HepG2 (cell line): ENCODE results near the gene AP3D1. TPM values are rescaled to one million over a fixed set of nuclear protein-coding genes. Genes with fewer than 3 reads are reported as not detected.
A peak's percentile ranks its signal among the peaks of the same experiment; 100 is the strongest.

Experiments used
- HDAC2 ChIP-seq: sonication (generic); formaldehyde crosslinking; IDR thresholded peaks from 2 replicates; pipeline ENCODE4 v1.4.0; 2020; ENCODE audit warnings: missing genetic modification reagents
- HOXA9 ChIP-seq: sonication (generic); formaldehyde crosslinking; IDR thresholded peaks from 2 replicates; pipeline ENCODE4 v1.8.1; 2022; ENCODE audit warnings: missing genetic modification reagents, mild to moderate bottlenecking, moderate library complexity, borderline replicate concordance
- KDM6A ChIP-seq: IDR thresholded peaks from 2 replicates; pipeline ENCODE4 v1.6.1; 2016; ENCODE audit warnings: low read depth
- NFIC ChIP-seq: IDR thresholded peaks from 2 replicates; pipeline ENCODE4 v1.6.1; 2012; ENCODE audit warnings: mild to moderate bottlenecking, low read length, inconsistent platforms
- PHF21A ChIP-seq: sonication (generic); formaldehyde crosslinking; IDR thresholded peaks from 2 replicates; pipeline ENCODE4 v1.5.0; 2020; ENCODE audit warnings: mild to moderate bottlenecking, missing genetic modification reagents
- RXRA ChIP-seq: sonication (generic); formaldehyde crosslinking; IDR thresholded peaks from 2 replicates; pipeline ENCODE4 v1.5.1; 2020; ENCODE audit warnings: missing genetic modification reagents
- ZNF101 ChIP-seq: sonication (generic); formaldehyde crosslinking; IDR thresholded peaks from 2 replicates; pipeline ENCODE4 v1.4.0; 2020; ENCODE audit warnings: mild to moderate bottlenecking, low read depth, missing genetic modification reagents, borderline replicate concordance
- ZNF292 ChIP-seq: sonication (generic); formaldehyde crosslinking; IDR thresholded peaks from 2 replicates; pipeline ENCODE4 v1.8.1; 2022; ENCODE audit warnings: mild to moderate bottlenecking, low read depth, missing genetic modification reagents, borderline replicate concordance
- ZNF354B ChIP-seq: sonication (generic); formaldehyde crosslinking; IDR thresholded peaks from 2 replicates; pipeline ENCODE4 v1.8.0; 2022; ENCODE audit warnings: mild to moderate bottlenecking, missing genetic modification reagents
- ZNF747 ChIP-seq: sonication (generic); formaldehyde crosslinking; IDR thresholded peaks from 2 replicates; pipeline ENCODE4 v1.8.1; 2023; ENCODE audit warnings: missing genetic modification reagents, mild to moderate bottlenecking, borderline replicate concordance
- polyA plus RNA-seq, 8 experiments: library from polyadenylated mRNA; depleted of rRNA in 3 of 8; stranded (reverse) in 7 of 8; unstranded in 1 of 8; fragments of >200 nt; fragmentation: Illumina TruSeq in 4 of 8; extraction: Trizol in 4 of 8; gene quantifications; 2 replicates each; pipeline versions ENCODE4 v1.2.1 to v1.2.3, GENCODE V29; 2011 to 2016; ENCODE audit warnings: low read depth in 4 of 8, missing spikeins in 1 of 8, mixed read lengths in 1 of 8; ENCODE audit not compliant: insufficient read depth in 1 of 8
- total RNA-seq, 5 experiments: library from RNA; depleted of rRNA; stranded (reverse); fragments of >200 nt; fragmentation: Illumina TruSeq; extraction: Trizol; gene quantifications; 2 replicates each; pipeline ENCODE4 v1.2.3, GENCODE V29; 2016; ENCODE audit warnings: low read depth in 1 of 5
- TF ChIP-seq, protein P1 (sequence below): sonication (generic); formaldehyde crosslinking; IDR thresholded peaks from 2 replicates; pipeline ENCODE4 v1.8.0; 2022; ENCODE audit warnings: mild to moderate bottlenecking, missing genetic modification reagents, borderline replicate concordance
- TF ChIP-seq, protein P2 (sequence below): sonication (generic); formaldehyde crosslinking; IDR thresholded peaks from 2 replicates; pipeline ENCODE4 v1.5.0; 2020; ENCODE audit warnings: missing genetic modification reagents
- TF ChIP-seq, protein P3 (sequence below): sonication (generic); formaldehyde crosslinking; IDR thresholded peaks from 2 replicates; pipeline ENCODE4 v1.5.1; 2020; ENCODE audit warnings: mild to moderate bottlenecking, missing genetic modification reagents, moderate library complexity
- TF ChIP-seq, protein P4 (sequence below): sonication (generic); formaldehyde crosslinking; IDR thresholded peaks from 2 replicates; pipeline ENCODE4 v1.5.1; 2020; ENCODE audit warnings: missing genetic modification reagents, mild to moderate bottlenecking, borderline replicate concordance

AP3D1 gene
- total and polyA plus RNA-seq, 2 of the 13 experiments (the other 11 are each of a cell fraction or from before 2014, with no cell fraction given): 68.0 to 82.6 TPM

DNA sequence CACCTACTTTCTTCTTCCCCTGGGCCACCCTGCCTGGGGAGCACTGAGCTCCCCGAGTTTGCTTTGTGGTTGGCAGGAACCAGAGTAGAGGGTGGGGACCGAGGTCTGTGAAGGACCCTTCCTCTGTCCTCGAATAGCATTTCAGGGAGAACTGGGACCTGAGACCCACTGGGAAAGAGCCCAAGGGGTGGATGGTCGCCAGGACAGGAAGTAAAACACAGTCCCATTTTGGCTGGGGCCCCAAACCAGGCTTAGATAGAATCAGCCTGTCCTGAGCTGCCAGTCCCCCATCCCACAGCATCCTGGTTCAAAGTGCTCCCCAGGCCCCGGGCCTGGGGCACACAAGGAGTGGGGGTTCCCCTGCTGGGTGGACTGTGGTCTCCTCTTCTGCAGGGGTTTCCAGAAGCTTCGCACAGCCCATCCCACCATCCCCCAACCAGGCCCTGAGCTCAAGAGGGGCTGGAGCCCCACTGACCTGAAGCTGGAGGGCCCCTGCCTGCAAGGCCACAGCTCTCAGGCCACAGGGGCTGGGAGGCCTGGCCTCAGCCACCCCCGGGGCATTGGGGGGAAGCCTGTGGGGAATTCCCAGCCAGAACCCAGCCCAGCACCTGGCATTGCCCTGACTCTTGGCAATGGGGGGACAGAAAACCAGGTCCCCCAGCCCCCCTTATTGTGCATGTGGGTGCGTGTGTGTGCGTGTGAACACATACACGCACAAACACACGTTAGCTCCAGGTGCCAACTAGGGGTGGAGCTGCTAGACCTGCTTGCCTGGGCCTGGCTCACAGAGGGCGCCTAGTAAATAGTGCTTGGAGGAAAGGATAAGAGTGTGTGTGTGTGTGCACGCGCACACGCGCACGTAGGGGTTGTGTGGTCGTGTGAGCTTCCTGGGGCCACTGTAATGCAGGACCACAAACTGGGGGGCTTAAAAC is 99.3 kb downstream of the AP3D1 start (continued):
- TF ChIP-seq KDM6A (CRISPR knock-in tag) (no peak), HDAC2 (CRISPR knock-in tag) (peak; percentile 6; the same call in 1 of the 2 replicates), ZNF292 (CRISPR knock-in tag) (peak; percentile 31; the same call in 1 of the 2 replicates), RXRA (peak; percentile 4; the same call in 1 of the 2 replicates), HOXA9 (CRISPR knock-in tag) (no peak), ZNF354B (CRISPR knock-in tag) (0 out of 2 replicates have a peak, but pooled peaks have one; percentile 11), ZNF101 (CRISPR knock-in tag) (no peak), NFIC (no peak), PHF21A (CRISPR knock-in tag) (peak; percentile 28; the same call in 1 of the 2 replicates), ZNF747 (CRISPR knock-in tag) (no peak)
- TF ChIP-seq, protein P1, sequence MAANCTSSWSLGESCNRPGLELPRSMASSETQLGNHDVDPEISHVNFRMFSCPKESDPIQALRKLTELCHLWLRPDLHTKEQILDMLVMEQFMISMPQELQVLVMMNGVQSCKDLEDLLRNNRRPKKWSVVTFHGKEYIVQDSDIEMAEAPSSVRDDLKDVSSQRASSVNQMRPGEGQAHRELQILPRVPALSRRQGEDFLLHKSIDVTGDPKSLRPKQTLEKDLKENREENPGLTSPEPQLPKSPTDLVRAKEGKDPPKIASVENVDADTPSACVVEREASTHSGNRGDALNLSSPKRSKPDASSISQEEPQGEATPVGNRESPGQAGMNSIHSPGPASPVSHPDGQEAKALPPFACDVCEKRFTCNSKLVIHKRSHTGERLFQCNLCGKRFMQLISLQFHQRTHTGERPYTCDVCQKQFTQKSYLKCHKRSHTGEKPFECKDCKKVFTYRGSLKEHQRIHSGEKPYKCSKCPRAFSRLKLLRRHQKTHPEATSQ: no peak
- TF ChIP-seq, protein P2, sequence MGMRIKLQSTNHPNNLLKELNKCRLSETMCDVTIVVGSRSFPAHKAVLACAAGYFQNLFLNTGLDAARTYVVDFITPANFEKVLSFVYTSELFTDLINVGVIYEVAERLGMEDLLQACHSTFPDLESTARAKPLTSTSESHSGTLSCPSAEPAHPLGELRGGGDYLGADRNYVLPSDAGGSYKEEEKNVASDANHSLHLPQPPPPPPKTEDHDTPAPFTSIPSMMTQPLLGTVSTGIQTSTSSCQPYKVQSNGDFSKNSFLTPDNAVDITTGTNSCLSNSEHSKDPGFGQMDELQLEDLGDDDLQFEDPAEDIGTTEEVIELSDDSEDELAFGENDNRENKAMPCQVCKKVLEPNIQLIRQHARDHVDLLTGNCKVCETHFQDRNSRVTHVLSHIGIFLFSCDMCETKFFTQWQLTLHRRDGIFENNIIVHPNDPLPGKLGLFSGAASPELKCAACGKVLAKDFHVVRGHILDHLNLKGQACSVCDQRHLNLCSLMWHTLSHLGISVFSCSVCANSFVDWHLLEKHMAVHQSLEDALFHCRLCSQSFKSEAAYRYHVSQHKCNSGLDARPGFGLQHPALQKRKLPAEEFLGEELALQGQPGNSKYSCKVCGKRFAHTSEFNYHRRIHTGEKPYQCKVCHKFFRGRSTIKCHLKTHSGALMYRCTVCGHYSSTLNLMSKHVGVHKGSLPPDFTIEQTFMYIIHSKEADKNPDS (CRISPR knock-in tag): no peak
- TF ChIP-seq, protein P3, sequence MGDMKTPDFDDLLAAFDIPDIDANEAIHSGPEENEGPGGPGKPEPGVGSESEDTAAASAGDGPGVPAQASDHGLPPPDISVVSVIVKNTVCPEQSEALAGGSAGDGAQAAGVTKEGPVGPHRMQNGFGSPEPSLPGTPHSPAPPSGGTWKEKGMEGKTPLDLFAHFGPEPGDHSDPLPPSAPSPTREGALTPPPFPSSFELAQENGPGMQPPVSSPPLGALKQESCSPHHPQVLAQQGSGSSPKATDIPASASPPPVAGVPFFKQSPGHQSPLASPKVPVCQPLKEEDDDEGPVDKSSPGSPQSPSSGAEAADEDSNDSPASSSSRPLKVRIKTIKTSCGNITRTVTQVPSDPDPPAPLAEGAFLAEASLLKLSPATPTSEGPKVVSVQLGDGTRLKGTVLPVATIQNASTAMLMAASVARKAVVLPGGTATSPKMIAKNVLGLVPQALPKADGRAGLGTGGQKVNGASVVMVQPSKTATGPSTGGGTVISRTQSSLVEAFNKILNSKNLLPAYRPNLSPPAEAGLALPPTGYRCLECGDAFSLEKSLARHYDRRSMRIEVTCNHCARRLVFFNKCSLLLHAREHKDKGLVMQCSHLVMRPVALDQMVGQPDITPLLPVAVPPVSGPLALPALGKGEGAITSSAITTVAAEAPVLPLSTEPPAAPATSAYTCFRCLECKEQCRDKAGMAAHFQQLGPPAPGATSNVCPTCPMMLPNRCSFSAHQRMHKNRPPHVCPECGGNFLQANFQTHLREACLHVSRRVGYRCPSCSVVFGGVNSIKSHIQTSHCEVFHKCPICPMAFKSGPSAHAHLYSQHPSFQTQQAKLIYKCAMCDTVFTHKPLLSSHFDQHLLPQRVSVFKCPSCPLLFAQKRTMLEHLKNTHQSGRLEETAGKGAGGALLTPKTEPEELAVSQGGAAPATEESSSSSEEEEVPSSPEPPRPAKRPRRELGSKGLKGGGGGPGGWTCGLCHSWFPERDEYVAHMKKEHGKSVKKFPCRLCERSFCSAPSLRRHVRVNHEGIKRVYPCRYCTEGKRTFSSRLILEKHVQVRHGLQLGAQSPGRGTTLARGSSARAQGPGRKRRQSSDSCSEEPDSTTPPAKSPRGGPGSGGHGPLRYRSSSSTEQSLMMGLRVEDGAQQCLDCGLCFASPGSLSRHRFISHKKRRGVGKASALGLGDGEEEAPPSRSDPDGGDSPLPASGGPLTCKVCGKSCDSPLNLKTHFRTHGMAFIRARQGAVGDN (CRISPR knock-in tag): peak; percentile 80
- TF ChIP-seq, protein P4, sequence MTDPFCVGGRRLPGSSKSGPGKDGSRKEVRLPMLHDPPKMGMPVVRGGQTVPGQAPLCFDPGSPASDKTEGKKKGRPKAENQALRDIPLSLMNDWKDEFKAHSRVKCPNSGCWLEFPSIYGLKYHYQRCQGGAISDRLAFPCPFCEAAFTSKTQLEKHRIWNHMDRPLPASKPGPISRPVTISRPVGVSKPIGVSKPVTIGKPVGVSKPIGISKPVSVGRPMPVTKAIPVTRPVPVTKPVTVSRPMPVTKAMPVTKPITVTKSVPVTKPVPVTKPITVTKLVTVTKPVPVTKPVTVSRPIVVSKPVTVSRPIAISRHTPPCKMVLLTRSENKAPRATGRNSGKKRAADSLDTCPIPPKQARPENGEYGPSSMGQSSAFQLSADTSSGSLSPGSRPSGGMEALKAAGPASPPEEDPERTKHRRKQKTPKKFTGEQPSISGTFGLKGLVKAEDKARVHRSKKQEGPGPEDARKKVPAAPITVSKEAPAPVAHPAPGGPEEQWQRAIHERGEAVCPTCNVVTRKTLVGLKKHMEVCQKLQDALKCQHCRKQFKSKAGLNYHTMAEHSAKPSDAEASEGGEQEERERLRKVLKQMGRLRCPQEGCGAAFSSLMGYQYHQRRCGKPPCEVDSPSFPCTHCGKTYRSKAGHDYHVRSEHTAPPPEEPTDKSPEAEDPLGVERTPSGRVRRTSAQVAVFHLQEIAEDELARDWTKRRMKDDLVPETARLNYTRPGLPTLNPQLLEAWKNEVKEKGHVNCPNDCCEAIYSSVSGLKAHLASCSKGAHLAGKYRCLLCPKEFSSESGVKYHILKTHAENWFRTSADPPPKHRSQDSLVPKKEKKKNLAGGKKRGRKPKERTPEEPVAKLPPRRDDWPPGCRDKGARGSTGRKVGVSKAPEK (CRISPR knock-in tag): no peak
